ENCODE results near the gene TRAK1.
"Not testable (repeated sequence)": the region's sequence is repeated elsewhere in the genome, so short reads cannot be mapped to it uniquely, and the experiment has no call there.

The TRAK1 gene, protein sequence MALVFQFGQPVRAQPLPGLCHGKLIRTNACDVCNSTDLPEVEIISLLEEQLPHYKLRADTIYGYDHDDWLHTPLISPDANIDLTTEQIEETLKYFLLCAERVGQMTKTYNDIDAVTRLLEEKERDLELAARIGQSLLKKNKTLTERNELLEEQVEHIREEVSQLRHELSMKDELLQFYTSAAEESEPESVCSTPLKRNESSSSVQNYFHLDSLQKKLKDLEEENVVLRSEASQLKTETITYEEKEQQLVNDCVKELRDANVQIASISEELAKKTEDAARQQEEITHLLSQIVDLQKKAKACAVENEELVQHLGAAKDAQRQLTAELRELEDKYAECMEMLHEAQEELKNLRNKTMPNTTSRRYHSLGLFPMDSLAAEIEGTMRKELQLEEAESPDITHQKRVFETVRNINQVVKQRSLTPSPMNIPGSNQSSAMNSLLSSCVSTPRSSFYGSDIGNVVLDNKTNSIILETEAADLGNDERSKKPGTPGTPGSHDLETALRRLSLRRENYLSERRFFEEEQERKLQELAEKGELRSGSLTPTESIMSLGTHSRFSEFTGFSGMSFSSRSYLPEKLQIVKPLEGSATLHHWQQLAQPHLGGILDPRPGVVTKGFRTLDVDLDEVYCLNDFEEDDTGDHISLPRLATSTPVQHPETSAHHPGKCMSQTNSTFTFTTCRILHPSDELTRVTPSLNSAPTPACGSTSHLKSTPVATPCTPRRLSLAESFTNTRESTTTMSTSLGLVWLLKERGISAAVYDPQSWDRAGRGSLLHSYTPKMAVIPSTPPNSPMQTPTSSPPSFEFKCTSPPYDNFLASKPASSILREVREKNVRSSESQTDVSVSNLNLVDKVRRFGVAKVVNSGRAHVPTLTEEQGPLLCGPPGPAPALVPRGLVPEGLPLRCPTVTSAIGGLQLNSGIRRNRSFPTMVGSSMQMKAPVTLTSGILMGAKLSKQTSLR

DNA sequence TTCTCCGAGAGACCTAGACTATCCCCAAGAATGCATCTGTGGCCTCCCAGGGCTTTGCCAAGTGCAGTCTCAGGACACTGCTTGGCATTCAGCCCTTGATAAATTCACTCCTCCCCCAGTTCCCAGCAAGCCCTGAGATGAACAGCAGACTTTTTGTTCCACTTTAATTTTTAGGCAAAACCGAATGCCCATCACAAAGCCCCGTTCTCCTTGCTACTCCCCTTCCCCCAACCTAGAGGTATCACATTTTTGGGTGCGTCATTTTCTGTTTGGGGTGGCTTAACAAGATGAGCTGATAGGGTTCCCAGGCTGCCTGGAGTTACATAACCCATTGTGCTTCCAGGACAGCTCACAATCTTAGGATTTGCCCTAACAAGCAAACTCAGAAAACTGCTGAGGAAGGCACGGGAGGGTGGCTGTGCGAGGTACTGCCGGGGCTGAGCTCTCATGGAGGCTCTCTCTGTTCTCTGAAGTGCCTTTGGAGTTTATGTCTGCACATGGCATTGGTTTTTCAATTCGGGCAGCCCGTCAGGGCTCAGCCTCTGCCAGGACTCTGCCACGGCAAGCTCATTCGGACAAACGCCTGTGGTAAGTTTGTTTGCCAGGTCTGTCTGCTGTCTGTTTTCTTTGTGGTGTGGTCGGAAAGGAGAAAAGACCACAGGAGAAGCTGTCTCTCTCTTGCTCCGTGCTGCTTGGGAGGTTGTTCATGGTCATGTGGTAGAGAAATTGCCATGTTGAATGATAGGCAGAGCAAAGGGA, at the start of gene TRAK1:
TSS of gene TRAK1 (plus strand) at position 385 of the 759 bp plus-strand sequence. CDS start at position 498, 113 bp downstream.
- DNase-seq (ENCODE audit: low read depth), result no peak

DNA sequence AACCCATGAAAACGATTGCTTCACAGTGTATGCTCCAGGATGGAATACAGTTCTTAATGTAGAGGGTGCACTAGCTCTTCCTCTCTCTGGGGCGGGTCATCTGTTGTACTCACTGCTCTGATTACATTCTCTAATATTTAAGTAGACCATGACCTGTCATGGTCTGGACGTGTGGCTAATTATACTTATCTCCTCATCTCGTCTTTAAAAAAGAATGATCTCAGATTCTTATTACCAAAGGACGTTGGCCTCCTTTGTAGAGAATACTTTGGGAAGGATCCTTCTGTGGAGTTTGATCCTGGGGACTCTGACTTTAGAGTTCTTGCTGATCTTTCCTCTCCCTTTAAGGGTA, 48.4 kb upstream of the TRAK1 start:
- no peak for DNase-seq (ENCODE audit: low read depth)

DNA sequence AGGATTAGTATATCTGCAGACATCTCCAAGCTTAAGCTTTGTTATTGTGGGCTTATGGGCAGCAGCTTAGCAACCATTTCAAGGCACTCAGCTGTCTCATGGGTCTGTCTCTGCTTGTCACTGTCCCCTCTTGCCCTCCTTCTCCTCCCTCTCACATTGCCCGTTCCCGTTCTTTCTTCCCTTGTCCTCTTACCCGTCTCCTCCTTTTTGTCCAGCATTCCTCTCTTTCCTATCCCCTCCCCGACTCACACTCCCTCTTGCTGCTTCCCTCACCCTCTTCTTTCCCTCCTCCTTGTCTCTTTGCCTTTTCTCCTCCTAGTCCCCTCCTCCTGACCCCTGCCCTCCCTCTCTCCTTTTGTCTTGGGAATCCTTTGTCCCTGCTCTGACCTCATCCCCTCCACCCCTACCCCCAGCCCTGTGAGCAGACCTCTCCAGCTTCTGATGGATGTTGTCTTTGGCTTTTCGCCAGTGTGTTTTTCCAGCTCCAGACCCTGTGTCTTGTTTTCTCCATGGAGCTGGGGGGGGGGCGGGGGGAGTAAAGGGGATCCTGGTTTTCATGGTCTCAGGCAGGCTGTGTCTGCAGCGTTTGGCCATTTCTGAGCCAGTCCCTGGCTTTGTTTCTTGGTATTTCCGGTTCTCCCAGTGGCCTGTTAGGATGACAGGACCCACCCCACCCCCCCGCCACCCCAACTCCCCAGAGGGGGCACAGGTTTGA, 47.9 kb upstream of the TRAK1 start:
- no peak for DNase-seq (ENCODE audit: low read depth)

- DNase-seq (ENCODE audit: low read depth), result no peak
These were observed 45.4 kb upstream of the TRAK1 start for GRCh38 chr3:42045708-42046243.

- not testable (repeated sequence) for DNase-seq (ENCODE audit: low read depth)
These were observed 42.6 kb upstream of the TRAK1 start for GRCh38 chr3:42048526-42048925.

DNA sequence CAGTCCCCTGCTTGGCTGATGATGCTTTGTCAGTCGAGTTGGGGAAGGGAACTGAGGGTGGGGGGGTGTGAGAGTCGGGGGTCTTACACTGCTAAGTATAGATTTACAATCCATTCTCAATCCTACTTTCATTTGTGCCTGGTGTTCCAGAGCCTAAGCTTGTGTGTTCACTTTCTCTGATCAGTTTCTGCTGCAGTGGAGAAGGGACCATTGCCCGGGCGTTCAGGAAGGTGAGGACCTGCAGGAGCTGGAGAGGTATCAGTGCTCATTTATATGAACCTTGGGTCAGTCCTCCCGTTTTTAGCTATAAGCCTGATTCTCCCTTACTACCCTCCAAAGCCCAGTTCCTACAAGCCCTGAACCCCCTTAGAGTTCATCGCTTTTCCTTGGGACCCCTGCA, 41.0 kb upstream of the TRAK1 start:
- DNase-seq (ENCODE audit: low read depth), result no peak

DNA sequence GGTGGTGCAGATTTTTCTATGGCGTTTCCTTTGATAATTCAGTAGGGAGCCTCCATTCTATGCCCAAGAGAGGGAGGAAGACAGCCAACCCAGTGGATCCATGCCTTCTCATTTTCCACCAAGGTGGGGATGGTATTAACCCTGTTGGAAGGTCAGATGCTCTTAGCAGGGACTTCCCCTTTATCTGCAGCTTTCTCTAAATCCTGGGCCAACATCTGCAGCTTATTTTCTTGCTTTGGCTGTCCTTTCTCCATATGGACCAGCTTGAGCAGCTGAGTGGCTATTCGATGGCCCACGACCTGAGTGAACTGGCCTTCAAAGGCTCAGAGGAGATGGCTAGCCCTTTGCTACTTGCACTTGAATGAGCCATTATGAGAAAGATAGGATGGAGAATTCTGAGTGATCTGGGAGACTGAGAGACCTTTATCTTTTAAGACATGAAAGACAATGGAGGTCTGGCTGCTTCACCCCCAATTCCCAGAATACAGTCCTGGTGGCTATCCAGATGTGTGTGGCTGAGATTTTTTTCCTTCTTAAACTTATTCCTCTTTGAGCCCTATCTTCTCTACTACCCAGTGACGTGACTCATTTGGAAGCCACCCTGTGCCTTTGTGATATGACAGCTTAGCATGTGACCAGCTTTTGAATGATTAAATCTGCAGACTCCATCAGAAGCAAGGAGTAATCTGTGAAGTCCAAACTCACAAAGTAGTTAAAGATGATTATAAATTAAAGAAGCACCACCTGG, 39.6 kb upstream of the TRAK1 start:
- DNase-seq (ENCODE audit: low read depth), result no peak

GRCh38 chr3:42052132-42052483, 39.0 kb upstream of the TRAK1 start:
- no peak for DNase-seq (ENCODE audit: low read depth)

GRCh38 chr3:42052484-42053351, 38.4 kb upstream of the TRAK1 start:
- no peak for DNase-seq (ENCODE audit: low read depth)

DNA sequence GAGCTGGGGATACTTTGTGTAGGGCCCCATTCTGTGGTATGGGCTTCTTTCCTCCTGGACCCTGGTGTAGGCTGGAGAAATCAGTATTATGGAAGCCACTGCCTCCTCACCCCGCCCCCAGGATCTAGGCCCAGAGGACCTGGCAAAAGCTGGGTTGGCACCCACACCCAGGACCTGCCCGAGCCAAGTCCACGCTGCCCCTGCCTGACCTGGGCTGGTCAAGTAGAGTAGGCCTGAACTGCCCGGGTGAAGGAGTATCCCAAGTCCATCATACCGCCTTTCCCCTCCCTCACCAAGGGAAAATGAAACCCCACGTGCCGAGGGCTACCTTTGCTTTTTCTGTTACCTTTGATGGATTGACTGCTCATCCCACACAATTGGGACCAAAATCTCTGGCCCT, 37.7 kb upstream of the TRAK1 start:
- no peak for DNase-seq (ENCODE audit: low read depth)

DNA sequence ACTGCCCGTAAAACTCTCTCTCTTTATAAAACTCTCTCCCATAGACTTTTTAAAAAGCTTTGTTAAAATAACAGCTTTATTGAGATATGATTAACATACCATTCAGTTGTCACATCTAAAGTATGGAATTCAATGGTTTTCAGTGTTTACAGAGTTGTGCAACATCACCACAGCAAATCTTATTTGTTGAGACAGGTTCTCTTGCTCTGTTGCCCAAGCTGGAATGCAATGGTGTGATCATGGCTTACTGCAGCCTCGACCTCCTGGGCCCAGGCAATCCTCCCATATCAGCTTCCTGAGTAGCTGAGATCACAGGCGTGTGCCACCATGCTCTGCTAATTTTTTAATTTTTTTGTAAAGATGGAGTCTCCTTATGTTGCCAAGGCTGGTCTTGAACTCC, 35.9 kb upstream of the TRAK1 start:
- no peak for DNase-seq (ENCODE audit: low read depth)

- no peak for DNase-seq (ENCODE audit: low read depth)
These were observed 34.3 kb upstream of the TRAK1 start for GRCh38 chr3:42056840-42057239.

GRCh38 chr3:42057561-42058211, 33.5 kb upstream of the TRAK1 start:
- no peak for DNase-seq (ENCODE audit: low read depth)

DNA sequence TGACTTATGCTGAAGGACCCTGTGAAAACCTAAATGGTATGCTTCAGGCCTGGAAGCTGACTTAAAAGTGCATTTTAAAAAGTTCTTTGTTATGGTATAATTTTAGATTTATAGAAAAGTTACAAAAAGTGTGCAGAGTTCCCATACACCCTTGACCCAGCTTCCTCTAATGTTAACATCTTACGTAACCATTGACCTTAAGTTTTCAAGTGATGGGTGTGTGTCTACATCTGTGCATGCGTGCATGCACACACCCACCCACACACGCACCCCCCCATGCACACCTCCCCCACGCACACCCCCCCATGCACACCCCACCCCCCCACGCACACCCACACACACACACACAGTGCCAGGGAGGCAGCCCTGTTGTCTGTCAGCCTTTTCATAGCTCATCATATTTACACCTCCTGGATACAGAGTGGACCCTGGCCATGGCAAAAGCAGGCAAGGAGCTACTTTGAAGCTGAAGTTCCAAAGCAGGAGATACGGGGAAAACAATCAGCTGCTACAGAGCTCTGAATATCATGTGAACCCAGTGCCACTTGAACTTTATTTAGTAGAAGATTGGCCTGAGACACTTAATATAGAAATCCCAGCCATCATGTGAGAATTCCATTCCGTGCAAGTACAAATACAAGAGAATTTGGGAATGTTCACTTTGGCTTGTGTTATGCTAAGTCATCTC, 30.0 kb upstream of the TRAK1 start:
- no peak for DNase-seq (ENCODE audit: low read depth)

GRCh38 chr3:42061713-42062380, 29.3 kb upstream of the TRAK1 start:
- DNase-seq (ENCODE audit: low read depth), result no peak

DNA sequence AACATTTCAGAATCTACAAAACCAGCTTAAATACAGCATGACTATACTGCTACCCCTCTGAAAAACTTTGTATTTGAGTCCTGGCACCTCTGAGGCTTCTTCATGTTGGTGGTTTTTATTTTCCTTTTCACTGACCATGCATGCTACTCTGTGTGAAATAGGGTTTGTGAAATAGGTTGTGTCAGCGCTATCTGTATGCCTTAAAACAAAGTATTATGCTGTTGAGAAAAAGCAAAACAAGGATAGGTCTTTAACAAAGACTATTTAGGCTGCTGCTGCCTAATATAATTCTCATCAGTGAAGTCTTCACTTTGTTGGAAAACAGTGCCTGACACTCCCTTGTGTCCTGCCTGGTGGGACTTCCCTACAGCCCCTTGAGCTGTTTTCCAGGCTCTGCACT, 28.7 kb upstream of the TRAK1 start:
- no peak for DNase-seq (ENCODE audit: low read depth)

DNA sequence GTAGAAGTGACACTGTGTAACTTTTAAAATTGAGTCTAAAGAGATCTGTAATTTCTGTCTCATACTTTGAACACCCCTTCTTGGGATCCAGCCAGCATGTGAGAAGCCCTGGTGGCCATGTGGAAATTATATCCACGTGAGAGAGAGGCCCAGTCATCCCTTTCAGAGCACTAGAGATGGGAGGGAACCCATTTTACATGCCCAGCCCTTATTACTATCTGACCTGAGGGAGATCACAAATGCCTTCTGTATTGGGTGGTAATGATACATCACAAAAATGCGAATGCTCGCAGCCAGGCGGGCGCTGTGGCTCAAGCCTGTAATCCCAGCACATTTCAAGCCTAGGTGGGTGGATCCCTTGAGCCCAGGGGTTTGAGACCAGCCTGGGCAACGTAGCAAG, 27.3 kb upstream of the TRAK1 start:
- no peak for DNase-seq (ENCODE audit: low read depth)

DNA sequence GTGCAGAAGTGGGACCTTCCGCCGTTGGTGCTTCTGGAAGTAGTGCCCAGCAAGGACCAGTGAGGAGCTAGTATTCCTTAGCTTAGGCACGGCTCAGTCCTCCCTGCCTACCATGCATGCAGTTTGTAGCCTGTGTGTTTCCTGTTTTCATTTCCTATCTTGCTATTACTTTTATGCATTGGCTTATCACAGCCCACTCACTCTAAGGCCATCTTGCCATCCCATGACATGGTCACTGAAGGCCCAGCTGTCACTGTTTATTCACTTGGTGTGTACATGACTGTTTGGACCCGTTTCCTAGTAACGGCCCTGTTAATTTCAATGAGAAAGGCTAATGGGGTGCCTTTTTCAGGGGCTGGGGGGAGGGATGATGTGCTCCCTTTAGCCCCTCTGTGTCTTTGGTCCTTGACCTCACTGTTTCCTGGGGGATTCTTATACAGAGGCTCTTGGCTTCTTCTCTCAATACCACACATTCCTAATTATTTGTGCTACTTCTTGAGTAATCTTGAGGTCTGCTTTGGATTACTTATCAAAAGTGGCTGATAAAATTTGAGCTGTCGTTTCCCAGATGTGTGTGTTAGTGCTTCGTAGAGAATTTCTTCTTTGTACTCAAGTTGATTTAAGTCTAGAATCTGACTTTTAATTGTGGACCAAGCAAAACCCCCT, 24.5 kb upstream of the TRAK1 start:
- no peak for DNase-seq (ENCODE audit: low read depth)

Data from activated T-helper 9 cell treated with anti-CD3 and anti-CD28 coated beads, Interleukin-2, amount 50 U/mL, for 16 hours (primary cell).